Caco-2 (cell line): ENCODE data around the gene LMTK2. TPM values are rescaled to one million over a fixed set of nuclear protein-coding genes. Genes with fewer than 3 reads are reported as not detected.

Experiments
- BruUV-seq: library from RNA; stranded (reverse); fragments of 400-500 nt; replicated peaks from 2 replicates; lab custom pipeline; 2021; lab: Mats Ljungman, UMichigan
- CTCF ChIA-PET: fragments of 300-600 bp; sonication (Branson Sonifier 250); formaldehyde crosslinking; loops from one replicate; lab custom pipeline; 2022; ENCODE audit warnings: antibody characterized with exemption; lab: Charles Lee
- POLR2A ChIA-PET: fragments of 300-600 bp; sonication (Branson Sonifier 250); formaldehyde crosslinking; loops from one replicate; lab custom pipeline; 2022; ENCODE audit warnings: antibody characterized with exemption; lab: Charles Lee
- DNase-seq, 2 experiments: peaks; one replicate each; pipeline versions ENCODE4 v3.0.0 to v3.0.0-alpha.2; 2020 to 2022
- H3K27me3 ChIP-seq: replicated peaks from 2 replicates; pipeline ENCODE4 v1.6.0; 2011; ENCODE audit warnings: low read length; ENCODE audit not compliant: control insufficient read depth, insufficient read depth
- H3K36me3 ChIP-seq: 2 replicates; pipeline ENCODE4 v1.5.1; 2011; ENCODE audit warnings: low read length; ENCODE audit not compliant: control insufficient read depth, insufficient read depth
- H3K4me1 ChIP-seq: fragments of 250-450 bp; sonication (Bioruptor Pico); 2 replicates; pipeline ENCODE4 v1.5.1; 2020; ENCODE audit warnings: mild to moderate bottlenecking
- H3K4me3 ChIP-seq: 2 replicates; pipeline ENCODE4 v1.5.1; 2011; ENCODE audit warnings: low read depth, mild to moderate bottlenecking, control low read depth, low read length
- H3K9me3 ChIP-seq: fragments of 250-450 bp; sonication (Bioruptor Pico); 2 replicates; pipeline ENCODE4 v1.5.1; 2020; ENCODE audit warnings: mild to moderate bottlenecking, moderate library complexity
- H3K27ac Mint-ChIP-seq: one replicate; pipeline ENCODE4 v1.8.0; 2022; ENCODE audit warnings: mixed read lengths; ENCODE audit not compliant: unreplicated experiment
- H3K27me3 Mint-ChIP-seq: one replicate; pipeline ENCODE4 v1.8.0; 2022; ENCODE audit warnings: mixed read lengths; ENCODE audit not compliant: insufficient read depth, unreplicated experiment
- H3K36me3 Mint-ChIP-seq: one replicate; pipeline ENCODE4 v1.8.0; 2022; ENCODE audit warnings: mild to moderate bottlenecking, mixed read lengths; ENCODE audit not compliant: insufficient read depth, unreplicated experiment
- H3K4me1 Mint-ChIP-seq: one replicate; pipeline ENCODE4 v1.8.0; 2022; ENCODE audit warnings: low read depth, mixed read lengths; ENCODE audit not compliant: unreplicated experiment
- H3K4me3 Mint-ChIP-seq: one replicate; pipeline ENCODE4 v1.8.0; 2022; ENCODE audit warnings: mild to moderate bottlenecking, moderate library complexity, mixed read lengths; ENCODE audit not compliant: unreplicated experiment
- H3K9me3 Mint-ChIP-seq: one replicate; pipeline ENCODE4 v1.8.0; 2022; ENCODE audit warnings: mixed read lengths; ENCODE audit not compliant: unreplicated experiment
- intact Hi-C: fragments of 100-400 bp; cut with micrococcal nuclease; formaldehyde crosslinking; loops from one replicate; pipeline ENCODE4 v1.10.0; 2022; ENCODE audit not compliant: unreplicated experiment
- total RNA-seq: library from RNA; stranded (reverse); gene quantifications from 2 replicates; pipeline ENCODE4 v1.2.3, GENCODE V29; 2022
- TF ChIP-seq, protein P1 (sequence below), 2 experiments: fragments of 200-600 bp in 1 of 2; IDR thresholded peaks; 1 replicate in 1 of 2; 2 replicates in 1 of 2; pipeline versions ENCODE4 v1.5.1 to v1.8.0; 2011 to 2022; ENCODE audit warnings: antibody characterized with exemption in 1 of 2, control low read depth in 1 of 2, inconsistent platforms in 1 of 2, low read depth in 1 of 2, low read length in 1 of 2, mild to moderate bottlenecking in 1 of 2, moderate library complexity in 1 of 2; ENCODE audit not compliant: insufficient read depth in 1 of 2, severe bottlenecking in 1 of 2, unreplicated experiment in 1 of 2

Gene LMTK2
- total RNA-seq, 1 experiment from 2014 or later = 21.9 TPM

DNA sequence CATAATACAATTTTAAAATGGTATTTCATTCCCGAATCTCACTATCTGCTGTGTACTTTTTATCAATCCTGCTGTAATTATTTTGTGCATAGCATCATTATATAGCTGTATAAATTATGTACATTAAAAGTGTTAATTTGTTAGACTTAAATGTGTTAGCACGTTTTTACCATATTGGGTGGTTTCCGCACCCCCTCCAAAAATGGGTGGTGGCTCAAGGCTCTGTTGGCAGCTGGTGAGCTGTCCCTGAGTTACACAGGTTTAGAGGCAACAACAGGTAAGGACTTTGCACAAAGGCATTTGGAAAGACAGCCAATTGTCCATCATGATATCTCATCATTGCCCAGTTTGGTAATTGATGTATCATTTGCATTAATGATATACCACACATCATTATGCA is 18.6 kb upstream of the LMTK2 start:
- POLR2A ChIA-PET = no interaction called here
- H3K9me3 Mint-ChIP-seq = no peaks in the 10 kb centered on the region
- DNase-seq = no peak
- Histone ChIP-seq H3K4me3 (no peak overlapping the region), H3K9me3 (no peaks in the 10 kb centered on the region), H3K36me3 (no peaks in the 10 kb centered on the region), H3K4me1 (peaks cover 13% of the 10 kb centered on the region), H3K27me3 (no peaks in the 10 kb centered on the region)
- intact Hi-C loops = no loop called here
- H3K27ac Mint-ChIP-seq = no peak overlapping the region
- H3K27me3 Mint-ChIP-seq = no peaks in the 10 kb centered on the region
- CTCF ChIA-PET = interaction anchor here (0.5 kb wide), 1 partner anchor 9 kb away, joined by 3 read pairs; no protein-coding TSS in a partner anchor
- TF ChIP-seq, protein P1, sequence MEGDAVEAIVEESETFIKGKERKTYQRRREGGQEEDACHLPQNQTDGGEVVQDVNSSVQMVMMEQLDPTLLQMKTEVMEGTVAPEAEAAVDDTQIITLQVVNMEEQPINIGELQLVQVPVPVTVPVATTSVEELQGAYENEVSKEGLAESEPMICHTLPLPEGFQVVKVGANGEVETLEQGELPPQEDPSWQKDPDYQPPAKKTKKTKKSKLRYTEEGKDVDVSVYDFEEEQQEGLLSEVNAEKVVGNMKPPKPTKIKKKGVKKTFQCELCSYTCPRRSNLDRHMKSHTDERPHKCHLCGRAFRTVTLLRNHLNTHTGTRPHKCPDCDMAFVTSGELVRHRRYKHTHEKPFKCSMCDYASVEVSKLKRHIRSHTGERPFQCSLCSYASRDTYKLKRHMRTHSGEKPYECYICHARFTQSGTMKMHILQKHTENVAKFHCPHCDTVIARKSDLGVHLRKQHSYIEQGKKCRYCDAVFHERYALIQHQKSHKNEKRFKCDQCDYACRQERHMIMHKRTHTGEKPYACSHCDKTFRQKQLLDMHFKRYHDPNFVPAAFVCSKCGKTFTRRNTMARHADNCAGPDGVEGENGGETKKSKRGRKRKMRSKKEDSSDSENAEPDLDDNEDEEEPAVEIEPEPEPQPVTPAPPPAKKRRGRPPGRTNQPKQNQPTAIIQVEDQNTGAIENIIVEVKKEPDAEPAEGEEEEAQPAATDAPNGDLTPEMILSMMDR (IDR thresholded peaks at IDR 0.05; ENCODE audit: insufficient read depth in 1 of 2, low read depth in 1 of 2, low read length in 1 of 2, severe bottlenecking in 1 of 2, unreplicated experiment in 1 of 2) = no peak
- H3K4me1 Mint-ChIP-seq = peaks cover 13% of the 10 kb centered on the region
- BruUV-seq = no TSS peak
- no peak overlapping the region for H3K4me3 Mint-ChIP-seq
- H3K36me3 Mint-ChIP-seq = peaks cover 4% of the 10 kb centered on the region

DNA sequence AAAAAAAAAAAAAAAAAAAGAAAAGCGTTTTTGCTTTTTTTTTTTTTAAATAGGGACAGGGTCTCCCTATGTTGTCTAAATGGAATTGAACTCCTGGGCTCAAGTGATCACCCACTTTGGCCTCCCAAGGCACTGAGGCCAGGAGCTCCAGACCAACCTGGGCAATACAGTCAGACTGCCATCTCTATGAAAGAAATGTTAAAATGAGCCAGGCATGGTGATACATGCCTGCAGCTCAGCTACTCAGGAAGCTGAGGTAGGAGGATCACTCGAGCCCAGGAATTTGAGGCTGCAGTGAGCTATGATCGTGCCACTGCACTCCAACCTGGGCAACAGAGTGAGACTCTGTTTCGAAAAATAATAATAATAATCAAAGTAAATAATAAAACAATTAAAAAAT is 16.5 kb upstream of the LMTK2 start:
- Mint-ChIP-seq H3K9me3 (no peaks in the 10 kb centered on the region), H3K27ac (no peak overlapping the region), H3K36me3 (peaks cover 4% of the 10 kb centered on the region), H3K27me3 (peaks cover 3% of the 10 kb centered on the region), H3K4me1 (no peaks in the 10 kb centered on the region), H3K4me3 (no peak overlapping the region)
- no TSS peak for BruUV-seq
- H3K27me3 ChIP-seq = no peaks in the 10 kb centered on the region
- DNase-seq = no peak
- TF ChIP-seq, protein P1 (IDR thresholded peaks at IDR 0.05; ENCODE audit: insufficient read depth in 1 of 2, low read depth in 1 of 2, low read length in 1 of 2, severe bottlenecking in 1 of 2, unreplicated experiment in 1 of 2) = no peak
- H3K4me3 ChIP-seq = no peak overlapping the region
- H3K4me1 ChIP-seq = no peaks in the 10 kb centered on the region
- intact Hi-C loops = loop anchor here (10.0 kb wide), 1 partner anchor 705 kb away; no protein-coding TSS in a partner anchor
- ChIA-PET POLR2A (no interaction called here), CTCF (no interaction called here)
- no peaks in the 10 kb centered on the region for H3K36me3 ChIP-seq
- no peaks in the 10 kb centered on the region for H3K9me3 ChIP-seq

DNA sequence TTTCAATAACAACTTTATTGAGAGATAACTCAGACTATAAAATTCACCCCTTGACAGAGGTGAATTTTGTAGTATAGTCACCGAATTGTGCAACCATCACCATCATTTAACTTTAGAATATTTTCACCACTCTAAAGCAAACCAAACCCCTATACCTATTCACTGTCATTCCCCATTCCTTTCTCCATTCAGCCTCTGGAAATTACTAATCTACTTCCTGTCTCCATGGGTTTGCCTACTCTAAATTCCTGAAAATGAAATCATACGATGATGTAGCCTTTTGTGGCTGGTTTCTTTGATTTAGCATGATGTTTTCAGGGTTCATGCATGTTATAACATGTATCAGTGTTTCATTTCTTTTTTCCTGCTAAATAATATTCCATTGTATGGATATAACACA is 15.6 kb upstream of the LMTK2 start:
- H3K27me3 Mint-ChIP-seq = peaks cover 3% of the 10 kb centered on the region
- no TSS peak for BruUV-seq

More for the DNA sequence above, 15.6 kb upstream of the LMTK2 start:
- DNase-seq = no peak
- no peaks in the 10 kb centered on the region for H3K4me1 ChIP-seq
- TF ChIP-seq, protein P1 (IDR thresholded peaks at IDR 0.05; ENCODE audit: insufficient read depth in 1 of 2, low read depth in 1 of 2, low read length in 1 of 2, severe bottlenecking in 1 of 2, unreplicated experiment in 1 of 2) = no peak
- H3K36me3 ChIP-seq = no peaks in the 10 kb centered on the region
- CTCF ChIA-PET = no interaction called here
- Mint-ChIP-seq H3K4me3 (no peak overlapping the region), H3K27ac (no peak overlapping the region), H3K4me1 (no peaks in the 10 kb centered on the region), H3K9me3 (peaks cover 2% of the 10 kb centered on the region), H3K36me3 (peaks cover 4% of the 10 kb centered on the region)
- POLR2A ChIA-PET = no interaction called here
- H3K27me3 ChIP-seq = no peaks in the 10 kb centered on the region
- H3K9me3 ChIP-seq = no peaks in the 10 kb centered on the region
- no peak overlapping the region for H3K4me3 ChIP-seq
- intact Hi-C loops = loop anchor here (10.0 kb wide), 1 partner anchor 704 kb away; no protein-coding TSS in a partner anchor
